Activated B cell treated with CpG ODN at 0.5 μM for 24 hours (primary cell): Measurements from ENCODE around the gene ZNF268. TPM values are rescaled to one million over a fixed set of nuclear protein-coding genes. Genes with fewer than 3 reads are reported as not detected.

Experiments
- ATAC-seq: fragments of 200-7000 bp; cut with Tn5 transposase; one replicate; pipeline ENCODE4 v1.10.0; 2021; ENCODE audit warnings: low read depth, mild to moderate bottlenecking, moderate library complexity
- CTCF ChIA-PET: fragments of 350-600 bp; sonication (Branson Sonifier 250); formaldehyde crosslinking; loops from one replicate; lab custom pipeline; 2021; ENCODE audit warnings: antibody characterized with exemption; lab: Charles Lee
- POLR2A ChIA-PET: fragments of 350-600 bp; sonication (Branson Sonifier 250); formaldehyde crosslinking; loops from one replicate; lab custom pipeline; 2021; ENCODE audit warnings: antibody characterized with exemption; lab: Charles Lee
- DNase-seq: peaks from one replicate; pipeline ENCODE4 v3.0.0; 2022
- H3K27ac Mint-ChIP-seq: one replicate; pipeline ENCODE4 v1.8.0; 2020; ENCODE audit warnings: mixed read lengths
- H3K27me3 Mint-ChIP-seq: one replicate; pipeline ENCODE4 v1.8.0; 2021; ENCODE audit warnings: mixed read lengths
- H3K36me3 Mint-ChIP-seq: one replicate; pipeline ENCODE4 v1.8.0; 2021; ENCODE audit warnings: low read depth, mixed read lengths
- H3K4me1 Mint-ChIP-seq: one replicate; pipeline ENCODE4 v1.8.0; 2021; ENCODE audit warnings: mixed read lengths
- H3K4me3 Mint-ChIP-seq: one replicate; pipeline ENCODE4 v1.8.0; 2020; ENCODE audit warnings: mild to moderate bottlenecking, mixed read lengths
- H3K9me3 Mint-ChIP-seq: one replicate; pipeline ENCODE4 v1.8.0; 2020; ENCODE audit warnings: mixed read lengths
- CTCF ChIP-seq: fragments of 200-600 bp; IDR thresholded peaks from one replicate; pipeline ENCODE4 v1.8.0; 2022; ENCODE audit warnings: antibody characterized with exemption, mild to moderate bottlenecking
- intact Hi-C: fragments of 100-400 bp; cut with micrococcal nuclease; formaldehyde crosslinking; loops from one replicate; pipeline ENCODE4 v1.15.1; 2024
- total RNA-seq: library from RNA; stranded (reverse); gene quantifications from 2 replicates; pipeline ENCODE4 v1.2.3, GENCODE V29; 2022

ZNF268 gene
- total RNA-seq: 29.1 and 29.3 TPM in 2 replicates

GRCh38 chr12:133181238-133181959, at the start of gene ZNF268:
ZNF268 (plus strand) TSS chr12:133181495; CDS start chr12:133181998, 503 bp downstream.
- Mint-ChIP-seq H3K9me3 (peaks cover 38% of the 10 kb centered on the region), H3K4me3 (peak within 1 kb of the TSS; percentile 94), H3K27ac (peak within 1 kb of the TSS; percentile 89), H3K27me3 (no peaks in the 10 kb centered on the region), H3K4me1 (peaks cover 20% of the 10 kb centered on the region), H3K36me3 (peaks cover 62% of the 10 kb centered on the region)
- ChIA-PET POLR2A (interaction anchor here (0.6 to 2.7 kb wide), 9 partner anchors 21 to 353 kb away, joined by 3 to 38 read pairs (median 5); partner anchors contain the start of genes CHFR, GOLGA3, ZNF10 and ZNF140), CTCF (interaction anchor here (0.9 to 1.6 kb wide), 4 partner anchors 101 to 225 kb away, joined by 3 to 11 read pairs (median 6); partner anchors contain the start of genes ZNF140, ZNF26 and ZNF605)
- DNase-seq (peak; percentile 86), ATAC-seq (peak; percentile 97)
- no peak for TF ChIP-seq CTCF
- intact Hi-C loops: loop anchor here (1.0 kb wide), 5 partner anchors 51 to 225 kb away; partner anchors contain the start of genes ZNF10, ZNF140, ZNF26 and ZNF605

- Mint-ChIP-seq H3K4me3 (no peak overlapping the region), H3K36me3 (peaks cover 86% of the 10 kb centered on the region), H3K9me3 (peaks cover 56% of the 10 kb centered on the region), H3K27me3 (no peaks in the 10 kb centered on the region), H3K27ac (no peak overlapping the region), H3K4me1 (peaks cover 9% of the 10 kb centered on the region)
- ChIA-PET CTCF (no interaction called here), POLR2A (no interaction called here)
- DNase-seq: no peak
- ATAC-seq: no peak
- intact Hi-C loops: no loop called here
- TF ChIP-seq CTCF: no peak
These were observed 45.5 kb upstream of the ZNF268 start for GRCh38 chr12:133135747-133136146.

- DNase-seq (no peak), ATAC-seq (no peak)
- POLR2A ChIA-PET: no interaction called here
- H3K9me3 Mint-ChIP-seq: peaks cover 52% of the 10 kb centered on the region
- CTCF ChIA-PET: no interaction called here
- no peak overlapping the region for H3K4me3 Mint-ChIP-seq
- intact Hi-C loops: no loop called here
- no peak overlapping the region for H3K27ac Mint-ChIP-seq
- no peaks in the 10 kb centered on the region for H3K27me3 Mint-ChIP-seq
- no peaks in the 10 kb centered on the region for H3K4me1 Mint-ChIP-seq
- peaks cover 83% of the 10 kb centered on the region for H3K36me3 Mint-ChIP-seq
- no peak for TF ChIP-seq CTCF
These were observed 35.3 kb upstream of the ZNF268 start for GRCh38 chr12:133145981-133146380.

- Mint-ChIP-seq H3K4me3 (no peak overlapping the region), H3K4me1 (no peaks in the 10 kb centered on the region), H3K27me3 (no peaks in the 10 kb centered on the region), H3K36me3 (peaks cover 77% of the 10 kb centered on the region), H3K9me3 (peaks cover 59% of the 10 kb centered on the region), H3K27ac (no peak overlapping the region)
- intact Hi-C loops: no loop called here
- no peak for DNase-seq
- ChIA-PET POLR2A (no interaction called here), CTCF (interaction anchor here (0.6 kb wide), 1 partner anchor 52 kb away, joined by 4 read pairs; no protein-coding TSS in a partner anchor)
- no peak for ATAC-seq
- TF ChIP-seq CTCF: no peak
These were observed 25.1 kb upstream of the ZNF268 start for GRCh38 chr12:133156125-133156690.

GRCh38 chr12:133165776-133166175, 15.5 kb upstream of the ZNF268 start:
- ATAC-seq (no peak), DNase-seq (no peak)
- POLR2A ChIA-PET: no interaction called here
- H3K27ac Mint-ChIP-seq: no peak overlapping the region
- no peak overlapping the region for H3K4me3 Mint-ChIP-seq
- H3K9me3 Mint-ChIP-seq: peaks cover 39% of the 10 kb centered on the region
- no peaks in the 10 kb centered on the region for H3K4me1 Mint-ChIP-seq
- no peaks in the 10 kb centered on the region for H3K27me3 Mint-ChIP-seq
- no peaks in the 10 kb centered on the region for H3K36me3 Mint-ChIP-seq
- CTCF ChIA-PET: no interaction called here
- no peak for TF ChIP-seq CTCF
- intact Hi-C loops: no loop called here
